OCI-LY1 (cell line): Measurements from ENCODE around the gene LCNL1.

ENCODE experiments used
- H2AFZ ChIP-seq: fragments of 200-600 bp; sonication (generic), shearing (Covaris generic); 2 replicates; pipeline ENCODE4 v1.6.0; 2014; ENCODE audit warnings: antibody characterized with exemption, mild to moderate bottlenecking, low read length
- H3F3A ChIP-seq: fragments of 200-600 bp; sonication (generic), shearing (Covaris generic); 2 replicates; pipeline ENCODE4 v1.6.0; 2014; ENCODE audit warnings: mild to moderate bottlenecking, antibody characterized with exemption, low read length, moderate library complexity; ENCODE audit not compliant: insufficient read depth
- H3K27ac ChIP-seq: fragments of 200-600 bp; sonication (generic); 2 replicates; pipeline ENCODE4 v1.5.1; 2014; ENCODE audit warnings: low read length, mixed run types, mild to moderate bottlenecking, low read depth; ENCODE audit not compliant: poor library complexity, severe bottlenecking
- H3K27me3 ChIP-seq: fragments of 200-600 bp; sonication (generic); 2 replicates; pipeline ENCODE4 v1.6.0; 2014; ENCODE audit warnings: antibody characterized with exemption, mild to moderate bottlenecking, low read length, moderate library complexity; ENCODE audit not compliant: insufficient read depth
- H3K36me3 ChIP-seq: fragments of 200-600 bp; sonication (generic); 2 replicates; pipeline ENCODE4 v1.6.1; 2014; ENCODE audit warnings: mild to moderate bottlenecking, antibody characterized with exemption, low read length, moderate library complexity, mixed read lengths; ENCODE audit not compliant: insufficient read depth
- H3K4me1 ChIP-seq: fragments of 200-600 bp; sonication (generic); 2 replicates; pipeline ENCODE4 v1.5.1; 2014; ENCODE audit warnings: mild to moderate bottlenecking, low read length, moderate library complexity; ENCODE audit not compliant: insufficient read depth, severe bottlenecking
- H3K4me2 ChIP-seq: fragments of 200-600 bp; sonication (generic), shearing (Covaris generic); 2 replicates; pipeline ENCODE4 v1.6.1; 2014; ENCODE audit warnings: low read length
- H3K4me3 ChIP-seq: fragments of 200-600 bp; sonication (generic); 2 replicates; pipeline ENCODE4 v1.5.1; 2014; ENCODE audit warnings: low read length, low read depth, mild to moderate bottlenecking, mixed read lengths; ENCODE audit not compliant: poor library complexity, severe bottlenecking
- H3K79me2 ChIP-seq: fragments of 200-600 bp; shearing (Covaris generic); 2 replicates; pipeline ENCODE4 v1.6.1; 2016; ENCODE audit warnings: mixed run types, low read length, mixed read lengths; ENCODE audit not compliant: insufficient read depth
- H3K9ac ChIP-seq: fragments of 200-600 bp; sonication (generic), shearing (Covaris generic); 2 replicates; pipeline ENCODE4 v1.6.1; 2014; ENCODE audit warnings: mild to moderate bottlenecking, low read length, mixed read lengths
- H3K9me2 ChIP-seq: fragments of 200-600 bp; sonication (generic), shearing (Covaris generic); 2 replicates; pipeline ENCODE4 v1.6.1; 2014; ENCODE audit warnings: low read depth, mild to moderate bottlenecking, low read length, mixed read lengths
- H3K9me3 ChIP-seq: fragments of 200-600 bp; shearing (Covaris generic); 2 replicates; pipeline ENCODE4 v1.6.1; 2014; ENCODE audit warnings: low read length, mixed read lengths
- H4K20me1 ChIP-seq: fragments of 200-600 bp; sonication (generic), shearing (Covaris generic); 2 replicates; pipeline ENCODE4 v1.6.0; 2016; ENCODE audit warnings: mild to moderate bottlenecking, low read length; ENCODE audit not compliant: insufficient read depth
- EZH2 ChIP-seq: fragments of 200-600 bp; sonication (generic), shearing (Covaris generic); IDR thresholded peaks from 2 replicates; pipeline ENCODE4 v1.8.0; 2017; ENCODE audit warnings: borderline replicate concordance, mixed run types, mild to moderate bottlenecking, antibody characterized with exemption, low read length, moderate library complexity, mixed read lengths
- TF ChIP-seq, protein P1 (sequence below): fragments of 200-600 bp; sonication (generic), shearing (Covaris generic); IDR thresholded peaks from 2 replicates; pipeline ENCODE4 v1.5.1; 2017; ENCODE audit warnings: mild to moderate bottlenecking, antibody characterized with exemption, low read length, moderate library complexity, mixed read lengths

The LCNL1 gene

DNA sequence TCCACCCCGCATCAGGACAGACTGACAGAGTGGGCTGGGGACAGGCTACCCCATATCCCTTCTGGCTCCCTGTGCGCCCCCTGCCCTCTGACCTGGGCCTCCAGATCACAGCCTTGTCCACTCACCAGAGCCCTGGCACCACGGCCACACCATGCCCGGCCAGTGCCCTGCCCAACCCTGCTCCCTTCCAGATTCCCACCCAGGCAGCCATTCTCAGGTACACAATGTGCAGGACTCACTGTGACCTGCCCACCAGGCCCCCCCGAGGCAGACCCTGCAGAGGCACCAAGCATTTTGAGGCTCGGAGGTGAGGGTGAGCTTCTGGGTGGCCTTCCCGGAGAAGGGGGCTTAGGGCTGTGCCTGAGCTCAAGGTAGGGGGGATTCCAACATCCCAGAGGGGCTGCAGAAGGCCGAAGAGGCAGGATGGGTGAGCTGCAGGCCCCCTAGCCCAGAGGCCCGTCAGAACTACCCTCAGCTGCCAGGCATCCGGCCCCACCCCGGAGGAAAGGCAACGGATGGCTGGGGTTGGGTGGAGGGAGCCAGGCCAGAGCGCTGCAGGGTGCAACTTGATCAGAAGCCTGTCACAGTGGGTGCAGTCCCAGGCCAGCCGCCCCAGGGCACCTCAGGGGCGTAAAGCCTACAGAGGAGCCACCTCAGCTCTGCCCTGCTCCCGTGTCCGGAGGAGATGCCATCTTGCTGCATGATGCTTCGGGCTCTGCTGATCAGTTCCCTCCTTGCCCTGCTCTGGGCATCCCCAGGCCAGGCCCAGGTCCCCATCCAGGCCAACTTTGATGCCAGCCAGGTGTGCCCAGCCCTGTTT is at the start of gene LCNL1:
LCNL1 (plus strand) TSS at position 762 of the 820 bp plus-strand sequence. CDS start 594 bp downstream, outside the sequence.
- H3K4me3 ChIP-seq: no peak within 1 kb of the TSS
- no peaks in the 10 kb centered on the region for H3K9me2 ChIP-seq
- no peaks in the 10 kb centered on the region for H3K4me1 ChIP-seq
- no peak within 1 kb of the TSS for H3K4me2 ChIP-seq
- H4K20me1 ChIP-seq: no peaks in the 10 kb centered on the region
- H3K27me3 ChIP-seq: peaks cover 7% of the 10 kb centered on the region
- TF ChIP-seq, protein P1, sequence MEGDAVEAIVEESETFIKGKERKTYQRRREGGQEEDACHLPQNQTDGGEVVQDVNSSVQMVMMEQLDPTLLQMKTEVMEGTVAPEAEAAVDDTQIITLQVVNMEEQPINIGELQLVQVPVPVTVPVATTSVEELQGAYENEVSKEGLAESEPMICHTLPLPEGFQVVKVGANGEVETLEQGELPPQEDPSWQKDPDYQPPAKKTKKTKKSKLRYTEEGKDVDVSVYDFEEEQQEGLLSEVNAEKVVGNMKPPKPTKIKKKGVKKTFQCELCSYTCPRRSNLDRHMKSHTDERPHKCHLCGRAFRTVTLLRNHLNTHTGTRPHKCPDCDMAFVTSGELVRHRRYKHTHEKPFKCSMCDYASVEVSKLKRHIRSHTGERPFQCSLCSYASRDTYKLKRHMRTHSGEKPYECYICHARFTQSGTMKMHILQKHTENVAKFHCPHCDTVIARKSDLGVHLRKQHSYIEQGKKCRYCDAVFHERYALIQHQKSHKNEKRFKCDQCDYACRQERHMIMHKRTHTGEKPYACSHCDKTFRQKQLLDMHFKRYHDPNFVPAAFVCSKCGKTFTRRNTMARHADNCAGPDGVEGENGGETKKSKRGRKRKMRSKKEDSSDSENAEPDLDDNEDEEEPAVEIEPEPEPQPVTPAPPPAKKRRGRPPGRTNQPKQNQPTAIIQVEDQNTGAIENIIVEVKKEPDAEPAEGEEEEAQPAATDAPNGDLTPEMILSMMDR: no peak
- TF ChIP-seq EZH2: no peak
- no peaks in the 10 kb centered on the region for H3K79me2 ChIP-seq
- no peaks in the 10 kb centered on the region for H3K36me3 ChIP-seq
- no peak within 1 kb of the TSS for H3K27ac ChIP-seq
- H3F3A ChIP-seq: no peaks in the 10 kb centered on the region
- H2AFZ ChIP-seq: no peak within 1 kb of the TSS
- no peaks in the 10 kb centered on the region for H3K9me3 ChIP-seq
- H3K9ac ChIP-seq: no peak within 1 kb of the TSS

DNA sequence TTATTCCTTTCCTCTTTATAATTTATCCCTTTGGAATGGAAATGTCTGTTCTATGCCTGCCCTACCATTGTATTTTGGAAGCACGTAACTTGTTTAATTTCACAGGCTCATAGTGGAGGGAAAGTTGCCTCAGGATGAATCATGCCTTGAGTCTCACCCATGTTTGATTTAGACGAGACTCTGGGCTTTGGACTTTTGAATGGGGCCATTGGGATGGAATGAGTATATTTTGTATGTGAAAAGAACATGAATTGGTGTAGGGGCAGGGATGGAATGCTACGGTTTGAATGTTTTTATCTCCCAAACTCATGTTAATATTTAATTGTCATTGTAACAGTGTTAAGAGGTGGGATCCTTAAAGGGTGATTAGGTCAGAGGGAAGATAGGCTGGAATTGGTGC is 48.5 kb upstream of the LCNL1 start:
- no peak overlapping the region for H3K9ac ChIP-seq
- H3K79me2 ChIP-seq: no peaks in the 10 kb centered on the region
- 0 out of 2 replicates have a peak, but pooled peaks cover 3% of the 10 kb centered on the region for H3F3A ChIP-seq
- no peak overlapping the region for H3K27ac ChIP-seq
- no peaks in the 10 kb centered on the region for H3K27me3 ChIP-seq
- H3K9me3 ChIP-seq: peaks cover 3% of the 10 kb centered on the region; the same call in 1 of the 2 replicates
- H3K9me2 ChIP-seq: no peaks in the 10 kb centered on the region
- no peaks in the 10 kb centered on the region for H4K20me1 ChIP-seq
- no peaks in the 10 kb centered on the region for H3K4me1 ChIP-seq
- H3K36me3 ChIP-seq: peaks cover 47% of the 10 kb centered on the region
- no peak overlapping the region for H3K4me2 ChIP-seq
- no peak overlapping the region for H3K4me3 ChIP-seq
- no peak for TF ChIP-seq EZH2
- TF ChIP-seq, protein P1: no peak
- no peak overlapping the region for H2AFZ ChIP-seq

- H3K4me3 ChIP-seq: no peak overlapping the region
- H3K4me2 ChIP-seq: no peak overlapping the region
- H3K27ac ChIP-seq: no peak overlapping the region
- 0 out of 2 replicates have a peak, but pooled peaks cover 3% of the 10 kb centered on the region for H3F3A ChIP-seq
- peaks cover 46% of the 10 kb centered on the region for H3K36me3 ChIP-seq
- H4K20me1 ChIP-seq: no peaks in the 10 kb centered on the region
- H3K4me1 ChIP-seq: no peaks in the 10 kb centered on the region
- H3K9ac ChIP-seq: no peak overlapping the region
- no peaks in the 10 kb centered on the region for H3K79me2 ChIP-seq
- H3K9me2 ChIP-seq: no peaks in the 10 kb centered on the region
- peaks cover 3% of the 10 kb centered on the region; the same call in 1 of the 2 replicates for H3K9me3 ChIP-seq
- H2AFZ ChIP-seq: no peak overlapping the region
- TF ChIP-seq, protein P1: no peak
- TF ChIP-seq EZH2: no peak
- no peaks in the 10 kb centered on the region for H3K27me3 ChIP-seq
Observed at GRCh38 chr9:136935651-136936050, 47.1 kb upstream of the LCNL1 start.
